ENCODE results near the gene UTF1.

GRCh38 chr10:133262696-133263095 is 32.7 kb downstream of the UTF1 start:
- TF ChIP-seq GATA3 (IDR thresholded peaks at IDR 0.05; ENCODE audit: low read depth, low read length) (no peak), GATA2 (IDR thresholded peaks at IDR 0.05; ENCODE audit: low read depth, low read length) (no peak)

All from SH-SY5Y (cell line).